K562 (cell line): Measurements from ENCODE around the gene CFAP141. TPM values are rescaled to one million over a fixed set of nuclear protein-coding genes. Genes with fewer than 3 reads are reported as not detected.

Experiments
- ESRRB ChIP-seq: fragments of 250-450 bp; sonication (Bioruptor Pico); IDR thresholded peaks from 2 replicates; pipeline ENCODE4 v1.5.0; 2020; ENCODE audit warnings: mild to moderate bottlenecking, moderate library complexity, borderline replicate concordance
- KLF16 ChIP-seq: IDR thresholded peaks from 2 replicates; pipeline ENCODE4 v1.6.1; 2016; ENCODE audit warnings: antibody characterized with exemption
- MEF2A ChIP-seq: IDR thresholded peaks from 2 replicates; pipeline ENCODE4 v1.6.1; 2011; ENCODE audit warnings: low read depth, mild to moderate bottlenecking, low read length, moderate library complexity; ENCODE audit not compliant: control insufficient read depth
- PCBP2 ChIP-seq: fragments of 200-400 bp; formaldehyde crosslinking; IDR thresholded peaks from 2 replicates; pipeline ENCODE4 v1.6.1; 2018; ENCODE audit warnings: low read length, low read depth, mild to moderate bottlenecking, moderate library complexity; ENCODE audit not compliant: poor library complexity, severe bottlenecking
- SMARCE1 ChIP-seq: fragments of 450-650 bp; IDR thresholded peaks from 2 replicates; pipeline ENCODE4 v1.7.1; 2016; ENCODE audit warnings: mild to moderate bottlenecking
- ZBTB49 ChIP-seq: sonication (generic); formaldehyde crosslinking; IDR thresholded peaks from 2 replicates; pipeline ENCODE4 v1.8.0; 2022; ENCODE audit warnings: missing genetic modification reagents, mild to moderate bottlenecking, borderline replicate concordance
- ZNF146 ChIP-seq: IDR thresholded peaks from one replicate; pipeline ENCODE4 v1.6.1; 2018; ENCODE audit warnings: missing compliant biosample characterization; ENCODE audit not compliant: unreplicated experiment
- ZNF197 ChIP-seq: fragments of 200-800 bp; sonication (Bioruptor generic); IDR thresholded peaks from 2 replicates; pipeline ENCODE4 v1.6.1; 2016; ENCODE audit warnings: low read depth, missing genetic modification characterization, missing compliant biosample characterization
- ZNF407 ChIP-seq: fragments of 450-650 bp; IDR thresholded peaks from 2 replicates; pipeline ENCODE4 v1.6.1; 2016; ENCODE audit warnings: low read depth
- polyA plus RNA-seq, 8 experiments: library from polyadenylated mRNA; depleted of rRNA in 4 of 8; stranded (reverse) in 5 of 8; unstranded in 3 of 8; fragments of >200 nt; fragmentation: Nextera tagmentation in 2 of 8; fragmentation: Illumina TruSeq in 1 of 8; extraction: Ambion mirVana in 2 of 8; extraction: Trizol in 1 of 8; gene quantifications; 2 replicates each; pipeline versions ENCODE4 v1.2.1 to v1.2.3, GENCODE V29; 2011 to 2014; ENCODE audit warnings: inconsistent platforms in 1 of 8, missing spikeins in 1 of 8
- total RNA-seq, 7 experiments: library from RNA; depleted of rRNA in 6 of 7; stranded (reverse); fragments of >200 nt in 6 of 7; fragmentation: Illumina TruSeq in 2 of 7; extraction: Trizol in 2 of 7; gene quantifications; 2 replicates each; pipeline versions ENCODE4 v1.2.1 to v1.2.3, GENCODE V29; 2011 to 2021; ENCODE audit warnings: low replicate concordance in 1 of 7

Gene CFAP141
- total and polyA plus RNA-seq, 9 of the 15 experiments (the other 6 are each of a cell fraction or from before 2014, with no cell fraction given) = not detected

GRCh38 chr1:154237880-154238506 is 31.9 kb upstream of the CFAP141 start (continued):
- TF ChIP-seq ZBTB49 (CRISPR knock-in tag) = no peak
- TF ChIP-seq ZNF197 = no peak
- TF ChIP-seq ZNF407 = no peak
- no peak for TF ChIP-seq KLF16
- no peak for TF ChIP-seq SMARCE1
- TF ChIP-seq ZNF146 (CRISPR knock-in tag) = no peak
- TF ChIP-seq MEF2A = no peak
- no peak for TF ChIP-seq ESRRB (CRISPR knock-in tag)
- TF ChIP-seq PCBP2 = no peak
